Fibroblast of skin of right quadriceps (primary cell): ENCODE data around the gene GPR137B.
"Not testable (repeated sequence)": the region's sequence is repeated elsewhere in the genome, so short reads cannot be mapped to it uniquely, and the experiment has no call there.

Experiments used
- DNase-seq: peaks from one replicate; pipeline ENCODE4 v3.0.0-alpha.2; 2013

GPR137B gene

DNA sequence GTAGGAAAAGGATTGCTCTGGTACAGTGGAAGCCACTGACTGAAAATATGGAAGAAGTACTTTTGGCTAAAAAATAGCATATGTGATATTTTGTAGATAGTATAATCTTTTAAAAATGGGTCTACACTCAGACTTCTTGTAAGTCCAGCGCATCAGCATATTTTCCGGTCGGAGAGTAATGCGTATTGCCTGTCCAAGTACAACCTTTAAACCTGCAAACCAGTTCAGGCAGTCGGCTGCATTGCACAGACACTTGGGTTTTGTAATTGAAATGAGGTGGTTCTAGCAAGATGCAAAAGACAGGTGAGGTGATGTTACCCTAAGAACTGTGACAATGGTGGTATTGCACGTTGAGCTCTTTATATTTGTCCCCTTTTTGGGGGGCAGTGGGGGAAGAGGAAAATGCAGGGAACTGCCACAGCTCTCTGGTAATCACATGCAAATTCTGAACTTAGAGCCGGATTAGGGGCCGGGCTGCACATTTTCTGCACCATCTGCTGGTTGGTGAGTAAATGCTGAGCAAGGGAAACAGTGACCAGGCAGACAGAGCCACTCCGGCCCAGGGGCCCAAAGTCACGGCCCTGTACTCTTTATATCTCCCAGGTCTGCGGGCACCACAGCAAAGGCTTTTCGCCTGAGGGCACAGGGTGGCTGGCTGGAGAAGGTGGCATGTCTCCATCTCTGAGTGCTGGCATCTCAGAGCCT is 2.3 kb downstream of the GPR137B start:
- no peak for DNase-seq

GRCh38 chr1:236147068-236147467 is 4.7 kb downstream of the GPR137B start:
- no peak for DNase-seq

GRCh38 chr1:236147521-236148469 is 5.5 kb downstream of the GPR137B start:
- no peak for DNase-seq

GRCh38 chr1:236148470-236148845 is 6.1 kb downstream of the GPR137B start:
- peak; percentile 47 for DNase-seq

DNA sequence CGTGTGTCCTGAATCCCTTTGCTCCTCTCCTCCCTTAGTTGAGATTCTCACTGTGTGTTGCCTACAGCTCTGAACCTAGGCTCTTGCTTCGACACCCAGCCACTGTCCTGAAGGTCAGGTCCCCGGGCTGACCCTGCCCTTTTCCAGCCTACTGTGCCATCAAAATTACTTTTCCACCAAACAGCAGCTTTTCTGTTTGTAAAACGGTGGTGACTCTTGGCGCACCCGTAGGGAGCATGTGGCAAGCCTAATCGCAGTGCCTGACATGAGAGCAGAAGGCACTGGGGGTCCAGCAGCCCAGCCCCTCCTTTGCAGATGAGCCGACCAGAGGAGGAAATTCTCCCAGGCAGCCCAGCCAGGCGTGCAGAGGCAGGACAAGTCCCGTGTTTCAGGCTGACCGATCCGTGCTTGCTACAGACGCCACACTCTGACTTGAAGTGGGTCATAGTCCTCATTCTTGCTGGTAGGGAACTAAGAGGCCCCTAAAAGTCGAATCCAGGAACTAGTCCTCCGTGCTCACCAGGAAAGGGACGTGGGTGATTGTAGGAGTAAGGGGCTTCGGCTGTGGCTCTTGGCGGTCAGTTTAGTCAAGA is 6.8 kb downstream of the GPR137B start:
- no peak for DNase-seq

DNA sequence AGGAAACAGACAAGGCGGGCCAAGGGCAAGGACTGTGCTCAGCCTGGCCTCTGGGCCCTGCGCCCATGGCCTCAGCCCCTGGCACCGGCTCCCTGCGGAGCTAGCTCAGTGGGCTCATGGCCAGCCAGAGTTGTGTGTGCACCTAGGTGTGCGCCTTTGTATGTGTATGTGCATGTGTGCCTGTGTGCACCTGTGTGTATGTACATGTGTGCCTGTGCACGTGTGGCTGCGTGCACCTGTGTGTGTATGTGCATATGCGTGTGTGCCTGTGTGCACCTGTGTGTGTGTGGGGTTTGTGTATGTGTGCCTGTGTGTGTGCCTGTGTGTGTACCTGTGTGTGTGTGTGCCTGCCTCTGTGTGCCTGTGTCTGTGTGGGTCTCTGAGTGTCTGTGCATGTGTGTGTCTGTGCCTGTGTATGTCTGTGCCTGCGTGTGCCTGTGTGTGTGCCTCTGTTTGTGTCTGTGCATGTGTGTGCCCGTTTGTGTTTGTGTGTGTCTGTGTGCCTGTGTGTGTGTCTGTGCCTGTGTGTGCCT is 7.4 kb downstream of the GPR137B start:
- DNase-seq, result no peak

DNA sequence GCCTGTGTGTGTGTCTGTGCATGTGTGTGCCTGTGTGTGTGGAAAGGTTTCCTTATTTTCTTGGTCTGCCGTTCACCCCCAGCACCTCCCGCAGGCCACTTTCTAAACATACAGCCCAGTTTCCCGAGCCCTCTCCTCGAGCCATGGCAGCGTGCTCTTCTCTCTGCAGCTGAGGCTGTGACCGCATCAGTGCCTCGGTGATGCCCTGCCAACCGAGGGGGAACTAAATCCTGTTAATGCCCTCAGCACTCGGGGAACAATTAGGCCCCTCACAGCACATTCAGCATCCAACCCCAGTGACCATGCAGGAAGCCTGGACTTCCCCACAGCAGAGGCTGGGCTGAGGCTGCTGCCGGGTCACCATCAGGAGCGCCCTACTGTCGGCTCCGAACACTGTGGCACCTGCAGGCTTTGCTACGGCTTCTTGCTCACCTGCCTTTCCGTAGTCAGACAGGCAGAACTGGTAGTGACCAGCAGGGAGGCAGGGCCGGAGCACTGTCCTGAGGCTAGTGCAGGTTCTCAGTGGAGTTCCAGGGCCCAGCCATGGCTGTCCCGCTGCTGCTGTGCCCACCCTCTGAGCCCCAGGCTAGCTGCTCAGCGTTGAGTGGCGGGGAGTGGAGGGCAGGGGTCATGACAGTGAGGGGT is 8.1 kb downstream of the GPR137B start:
- DNase-seq, result no peak

DNA sequence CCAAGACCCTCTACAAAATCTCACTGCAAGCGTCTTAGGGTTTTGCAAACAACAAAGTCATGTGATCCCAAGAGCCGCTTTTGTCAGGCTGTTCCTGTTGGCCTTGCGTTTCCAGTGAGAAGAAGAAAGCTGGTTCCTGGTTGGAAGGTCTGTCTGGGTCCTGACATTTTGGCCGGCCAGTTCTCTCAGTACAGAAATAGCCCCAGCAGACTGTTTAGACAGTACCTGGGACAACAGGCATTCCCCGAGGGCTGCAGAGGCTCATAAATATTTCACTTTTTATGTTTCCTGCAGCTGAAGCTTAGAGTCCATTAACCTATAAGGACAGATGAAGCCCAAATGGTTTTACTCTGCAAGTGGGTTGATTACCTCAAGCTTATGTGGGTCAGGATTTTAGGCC is 8.6 kb downstream of the GPR137B start:
- no peak for DNase-seq

- no peak for DNase-seq
These were observed 9.5 kb downstream of the GPR137B start for GRCh38 chr1:236151739-236152424.

GRCh38 chr1:236154126-236154525 is 11.8 kb downstream of the GPR137B start:
- no peak for DNase-seq

DNA sequence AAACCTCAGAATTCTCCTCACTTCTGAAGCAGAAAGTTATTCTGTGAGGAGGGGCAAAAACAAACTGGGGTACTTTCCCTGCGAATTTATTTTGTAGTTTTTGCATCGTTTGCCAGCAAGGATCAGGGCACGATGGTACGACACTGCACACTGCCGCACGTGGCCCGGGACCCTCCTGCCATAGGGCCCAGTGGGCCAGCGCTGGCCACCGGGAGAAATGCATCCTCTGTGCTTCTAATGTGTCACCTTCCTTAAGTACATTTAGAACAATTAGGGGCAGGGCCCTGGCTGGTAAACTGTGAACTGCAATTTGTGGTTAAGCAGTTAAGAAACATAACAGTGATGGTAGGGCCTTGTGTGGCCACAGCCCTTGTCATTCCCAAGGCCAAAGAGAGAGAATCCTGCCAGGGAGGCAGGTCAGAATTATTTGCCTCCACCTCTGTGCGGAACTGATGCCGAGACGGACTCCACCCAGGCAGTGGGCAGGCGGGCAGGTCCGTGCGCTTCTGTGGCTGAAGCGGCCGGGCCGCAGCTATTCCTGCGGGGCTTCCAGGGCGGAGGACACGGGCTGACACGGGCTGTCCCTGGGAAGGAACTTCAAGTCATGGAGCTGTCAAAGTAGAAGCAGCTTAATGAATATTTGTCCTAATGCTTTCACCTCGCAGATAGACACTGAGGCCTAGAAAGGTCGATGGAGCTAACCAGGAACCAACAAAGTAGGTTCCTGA is 12.5 kb downstream of the GPR137B start:
- DNase-seq, result no peak

- no peak for DNase-seq
These were observed 13.0 kb downstream of the GPR137B start for GRCh38 chr1:236155399-236155767.

DNA sequence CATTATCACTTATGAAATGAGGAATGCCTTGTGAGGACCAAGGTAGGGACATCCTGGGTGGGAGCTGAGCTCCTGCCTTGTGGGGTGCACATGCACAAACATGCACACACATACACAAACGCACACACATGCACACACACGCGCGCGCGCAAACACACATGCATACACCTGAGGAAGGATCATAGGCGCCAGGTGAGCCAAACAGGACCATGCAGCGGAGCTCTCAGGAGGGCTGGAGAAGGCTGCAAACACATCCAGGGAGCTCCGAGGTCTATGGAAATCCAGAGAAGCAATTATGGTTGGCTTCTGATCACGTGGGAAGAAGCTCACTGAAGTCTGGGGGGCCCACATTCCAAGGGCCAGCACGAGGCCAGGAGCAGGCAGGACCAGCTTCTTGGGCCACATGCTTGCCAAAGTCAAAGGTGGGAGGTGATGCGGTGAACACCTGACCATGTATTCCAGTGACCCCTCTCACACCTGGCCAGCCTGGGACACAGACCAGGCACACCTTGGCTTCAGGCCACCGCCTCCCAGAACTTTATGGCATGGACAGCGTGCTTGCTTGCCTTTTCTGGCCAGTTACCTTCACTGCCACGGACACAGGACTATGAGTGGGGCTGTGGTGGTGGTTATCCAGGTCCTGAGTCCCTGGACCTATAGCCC is 13.6 kb downstream of the GPR137B start:
- no peak for DNase-seq

GRCh38 chr1:236156512-236157208 is 14.3 kb downstream of the GPR137B start:
- DNase-seq, result no peak

- not testable (repeated sequence) for DNase-seq
These were observed 15.7 kb downstream of the GPR137B start for GRCh38 chr1:236158072-236158471.

DNA sequence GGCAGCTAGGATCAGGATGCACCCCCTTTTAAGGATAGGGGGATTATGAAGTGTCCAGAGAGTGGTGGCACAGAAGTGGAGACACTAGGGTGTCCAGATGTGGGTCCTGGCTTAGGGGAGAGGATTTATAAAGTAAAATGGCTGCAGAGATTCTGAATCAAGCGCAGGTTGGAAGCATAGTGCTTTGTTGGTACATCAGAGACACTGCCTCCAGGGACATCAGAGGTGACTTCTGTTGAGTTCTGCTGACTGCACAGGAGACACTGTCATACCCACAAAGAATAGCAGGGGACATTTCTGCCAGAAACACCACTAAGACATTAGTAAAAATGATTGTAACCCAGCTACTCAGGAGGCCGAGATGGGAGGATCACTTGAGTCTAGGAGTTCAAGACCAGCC is 16.4 kb downstream of the GPR137B start:
- DNase-seq, result no peak

DNA sequence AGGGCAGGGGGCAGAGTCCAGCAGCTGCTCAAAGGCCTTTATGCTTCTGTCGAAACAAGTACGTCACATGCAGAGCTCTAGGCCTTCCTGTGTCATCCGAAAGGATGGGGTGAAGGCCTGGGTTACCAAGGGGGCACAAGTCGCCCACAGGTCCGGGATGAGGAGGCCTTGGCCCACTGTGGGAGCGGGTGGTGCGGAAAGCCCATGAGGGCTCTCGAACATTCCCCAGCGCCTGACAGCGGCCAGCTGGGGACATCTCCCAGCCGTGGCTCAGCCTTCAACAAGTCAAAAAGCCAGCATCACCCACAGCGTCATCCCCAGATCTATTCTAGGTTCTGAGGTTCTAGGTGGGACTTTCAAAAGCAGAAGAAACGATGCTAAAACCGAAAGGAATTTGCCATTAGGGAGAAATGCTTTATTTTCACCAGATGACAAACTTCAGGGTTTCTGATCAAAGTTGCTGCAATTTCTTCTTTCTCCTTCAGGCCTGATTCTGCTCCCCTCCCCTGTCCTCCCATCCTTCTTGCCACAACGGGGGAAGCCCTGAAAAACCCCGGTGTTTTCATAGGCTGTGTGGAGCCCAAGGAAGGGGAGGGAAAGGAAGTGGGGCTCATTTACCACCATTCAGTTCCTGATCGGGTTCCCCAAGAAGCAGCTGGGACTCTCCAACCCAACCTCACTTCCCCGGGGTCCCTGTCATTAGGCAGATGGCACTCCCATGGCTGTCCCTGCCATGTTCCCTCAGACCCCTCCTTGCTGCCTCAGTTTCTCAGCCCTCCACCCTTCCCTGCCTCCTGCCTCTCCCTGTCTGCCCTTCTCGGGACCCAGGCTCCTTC is 17.6 kb downstream of the GPR137B start:
- no peak for DNase-seq

GRCh38 chr1:236160540-236161127 is 18.3 kb downstream of the GPR137B start:
- DNase-seq, result no peak

DNA sequence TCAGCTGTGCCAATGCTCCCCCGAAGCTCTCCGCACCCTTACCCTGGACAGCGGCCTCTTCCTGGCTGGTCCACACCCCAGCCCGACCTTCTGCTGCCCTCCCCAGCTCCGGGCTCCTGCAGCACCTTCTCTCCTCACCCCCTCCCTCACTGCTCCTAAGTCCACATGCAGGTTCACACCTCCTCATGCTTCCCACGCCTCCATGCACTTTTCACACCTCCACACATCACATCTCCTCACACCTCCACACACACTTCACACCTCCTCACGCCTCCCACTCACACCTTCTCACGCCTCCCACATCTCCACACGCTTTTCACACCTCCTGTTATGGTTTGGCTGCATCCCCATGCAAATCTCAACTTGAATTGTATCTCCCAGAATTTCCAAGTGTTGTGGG is 18.9 kb downstream of the GPR137B start:
- no peak for DNase-seq
